HG03280 (cell line): Measurements from ENCODE around the gene CHKB.
"Not testable (repeated sequence)": the region's sequence is repeated elsewhere in the genome, so short reads cannot be mapped to it uniquely, and the experiment has no call there.

Experiments used
- ATAC-seq: cut with Tn5 transposase; IDR thresholded peaks from one replicate; pipeline ENCODE4 v1.9.1; 2021; ENCODE audit warnings: mild to moderate bottlenecking, moderate library complexity; ENCODE audit not compliant: unreplicated experiment

CHKB gene

GRCh38 chr22:50550395-50550794 is 32.3 kb downstream of the CHKB start:
- ATAC-seq, result no peak

GRCh38 chr22:50548921-50549790 is 33.5 kb downstream of the CHKB start:
- no peak for ATAC-seq

DNA sequence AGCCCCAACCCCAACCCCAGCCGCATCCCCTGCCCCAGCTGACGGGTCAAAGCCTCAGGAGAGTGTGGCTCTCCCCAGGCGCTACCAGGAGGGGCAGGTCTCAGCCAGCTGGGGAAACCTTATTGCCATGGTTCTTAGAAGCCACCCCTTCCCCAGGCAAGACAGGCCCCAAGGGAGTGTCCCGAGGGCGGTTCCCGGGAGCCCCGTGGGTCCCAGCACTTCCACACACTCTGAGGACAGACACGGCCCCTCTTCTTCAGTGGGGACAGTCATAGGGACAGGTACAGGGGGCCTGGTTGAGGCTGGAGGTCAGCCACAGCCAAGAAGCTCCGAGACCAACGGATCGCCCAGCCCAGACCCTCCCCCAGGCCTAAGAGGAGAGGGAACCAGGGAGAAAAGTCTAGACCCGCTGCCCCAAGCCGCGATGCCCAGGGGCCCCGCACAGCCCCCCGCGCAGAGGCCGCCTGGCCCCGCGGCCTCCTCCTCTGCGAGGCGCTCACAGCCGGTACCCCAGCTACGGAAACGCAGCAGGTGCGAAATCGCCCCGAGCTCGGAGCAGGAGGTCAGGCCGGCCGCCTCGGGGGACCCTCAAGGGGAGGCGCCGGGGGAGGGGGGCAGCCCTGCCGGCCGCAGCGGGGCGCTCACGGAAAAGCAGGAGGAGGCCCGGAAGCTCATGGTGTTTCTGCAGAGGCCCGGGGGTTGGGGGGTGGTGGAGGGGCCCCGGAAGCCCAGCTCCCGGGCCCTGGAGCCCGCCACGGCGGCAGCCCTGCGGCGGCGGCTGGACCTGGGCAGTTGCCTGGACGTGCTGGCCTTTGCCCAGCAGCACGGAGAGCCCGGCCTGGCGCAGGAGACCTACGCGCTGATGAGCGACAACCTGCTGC is 34.4 kb downstream of the CHKB start:
- ATAC-seq, result no peak

DNA sequence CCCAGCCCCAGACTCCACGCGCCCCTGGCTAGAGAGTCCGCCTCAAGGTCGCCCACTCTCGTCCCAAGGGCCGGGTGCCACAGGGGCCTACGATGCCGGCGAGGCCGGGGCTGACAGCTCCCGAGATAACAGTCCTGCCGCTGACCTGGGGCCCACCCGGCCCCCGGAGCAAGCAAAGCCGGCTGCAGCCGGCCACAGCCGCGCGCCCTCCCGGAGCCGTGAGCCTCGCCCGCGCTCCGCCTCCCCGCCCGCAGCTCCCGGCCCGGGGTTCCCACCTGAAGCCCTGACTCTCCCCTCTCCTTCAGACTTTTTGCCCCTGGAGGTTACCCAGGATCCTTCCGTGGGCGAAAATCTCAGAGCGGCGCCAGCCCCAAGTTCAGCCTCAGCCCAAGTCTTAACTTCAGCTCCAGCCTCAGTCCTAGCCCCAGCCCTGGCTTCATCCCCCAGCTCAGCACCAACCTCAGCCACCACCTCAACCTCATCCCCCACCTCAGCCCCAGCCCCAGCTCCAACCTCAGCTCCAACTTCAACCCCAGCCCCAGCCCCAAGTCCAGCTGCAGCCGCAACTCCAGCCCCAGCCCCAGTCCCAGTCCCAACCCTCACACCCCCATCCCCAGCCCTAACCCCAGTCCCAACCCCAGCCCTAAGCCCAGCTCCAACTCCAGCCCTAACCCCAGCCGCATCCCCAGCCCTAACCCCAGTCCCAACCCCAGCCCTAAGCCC is 35.2 kb downstream of the CHKB start:
- no peak for ATAC-seq

- no peak for ATAC-seq
Observed at GRCh38 chr22:50546326-50547262, 36.1 kb downstream of the CHKB start.

DNA sequence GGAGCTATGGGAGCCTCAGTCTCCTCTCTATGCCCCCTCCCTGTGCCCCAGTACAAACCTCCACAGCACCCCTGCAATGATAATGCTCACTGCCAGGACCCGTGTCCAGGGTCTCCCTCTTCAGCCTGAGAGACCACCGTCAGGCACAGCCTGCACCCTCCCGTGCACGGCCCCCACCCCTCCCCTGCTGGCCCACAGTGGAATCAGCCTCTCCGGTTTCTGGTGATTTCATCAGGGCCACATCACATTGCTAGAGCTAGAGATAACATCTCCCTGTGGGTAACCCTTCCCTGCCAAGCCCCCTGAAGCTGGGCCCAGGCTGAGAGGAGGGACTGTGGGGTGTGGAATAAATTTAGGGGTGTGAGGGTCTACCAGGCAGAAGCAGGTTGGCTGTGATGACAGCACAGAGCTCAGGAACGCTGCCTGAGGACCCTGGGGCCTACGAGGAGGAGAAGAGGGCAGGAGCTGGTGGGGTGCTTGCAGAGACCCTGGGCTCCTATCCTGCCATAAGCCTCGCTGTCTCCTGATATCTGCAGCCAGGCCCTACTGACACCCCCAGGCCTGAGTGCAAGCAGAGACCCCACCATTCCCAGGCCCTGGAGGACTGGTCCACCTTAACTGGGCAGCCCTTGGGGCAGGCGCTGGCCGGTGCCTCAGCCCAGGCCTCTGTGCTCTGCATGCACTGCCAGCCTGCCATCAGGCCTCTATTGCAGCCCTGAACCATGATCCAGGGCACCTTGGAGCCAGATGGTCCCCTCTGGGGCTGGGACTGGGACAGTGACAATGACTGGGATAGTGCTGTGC is 36.9 kb downstream of the CHKB start, which contains the start of gene KLHDC7B:
TSS of gene KLHDC7B (plus strand) at position 378 of the 804 bp plus-strand sequence. CDS start at position 723, 345 bp downstream.
- ATAC-seq, result no peak

GRCh38 chr22:50544746-50545253 is 37.8 kb downstream of the CHKB start:
- no peak for ATAC-seq

- ATAC-seq, result no peak
Observed at GRCh38 chr22:50544078-50544745, 38.4 kb downstream of the CHKB start.

GRCh38 chr22:50542416-50542927 is 40.2 kb downstream of the CHKB start:
- no peak for ATAC-seq

GRCh38 chr22:50541667-50542026 is 41.0 kb downstream of the CHKB start:
- not testable (repeated sequence) for ATAC-seq

DNA sequence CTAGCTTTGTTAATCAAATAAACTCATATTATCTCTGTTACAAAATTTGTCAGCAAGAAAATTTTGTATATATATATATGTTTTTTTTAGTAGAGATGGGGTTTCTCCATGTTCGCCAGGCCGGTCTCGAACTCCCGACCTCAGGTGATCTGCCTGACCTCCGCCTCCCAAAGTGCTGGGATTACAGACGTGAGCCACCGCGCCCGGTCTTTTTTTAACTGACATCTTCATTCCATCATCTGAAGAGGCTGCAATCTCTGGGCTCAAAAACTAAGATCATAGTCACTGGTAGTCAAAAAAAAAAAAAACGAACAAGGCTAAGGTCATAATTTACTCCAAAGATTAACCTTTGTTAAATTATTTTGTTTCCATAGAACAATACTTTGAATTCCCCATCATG is 42.3 kb downstream of the CHKB start:
- no peak for ATAC-seq

GRCh38 chr22:50537765-50538164 is 44.9 kb downstream of the CHKB start:
- ATAC-seq, result no peak

DNA sequence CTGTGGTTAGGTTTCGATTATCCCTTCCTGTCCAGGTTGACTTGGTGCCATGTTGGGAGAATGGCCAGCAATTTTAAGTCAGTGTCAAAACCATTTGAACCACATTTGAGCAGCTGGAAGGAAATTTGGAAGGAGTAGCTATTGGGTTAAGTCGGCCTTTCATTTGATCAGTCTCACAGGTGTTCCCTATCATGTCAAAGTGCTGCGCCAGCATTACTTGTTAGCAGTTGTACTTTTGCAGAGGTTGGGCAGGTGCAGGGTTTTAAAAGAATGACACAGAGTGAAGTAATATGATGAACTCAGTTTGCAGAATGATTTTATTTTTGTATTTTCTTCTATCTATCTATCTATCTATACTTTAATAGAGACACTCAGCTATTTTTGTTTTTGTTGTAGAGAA is 46.4 kb downstream of the CHKB start:
- ATAC-seq, result no peak

DNA sequence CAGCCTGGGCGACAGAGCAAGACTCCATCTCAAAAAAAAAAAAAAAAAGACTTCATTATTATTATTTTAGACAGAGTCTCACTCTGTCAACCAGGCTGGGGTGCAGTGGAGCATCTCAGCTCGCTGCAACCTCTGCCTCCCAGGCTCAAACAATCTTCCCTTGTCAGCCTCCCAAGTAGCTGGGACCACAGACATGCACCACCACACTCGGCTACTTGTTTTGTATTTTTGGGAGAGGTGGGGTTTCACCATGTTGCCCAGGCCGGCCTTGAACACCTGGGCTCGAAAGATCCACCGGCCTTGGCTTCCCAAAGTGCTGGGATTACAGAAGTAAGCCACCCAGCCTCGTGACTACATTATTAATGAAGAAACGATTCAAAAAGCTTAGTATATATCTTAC is 47.5 kb downstream of the CHKB start:
- ATAC-seq, result no peak

- ATAC-seq, result not testable (repeated sequence)
Observed at GRCh38 chr22:50533856-50534711, 48.6 kb downstream of the CHKB start.

DNA sequence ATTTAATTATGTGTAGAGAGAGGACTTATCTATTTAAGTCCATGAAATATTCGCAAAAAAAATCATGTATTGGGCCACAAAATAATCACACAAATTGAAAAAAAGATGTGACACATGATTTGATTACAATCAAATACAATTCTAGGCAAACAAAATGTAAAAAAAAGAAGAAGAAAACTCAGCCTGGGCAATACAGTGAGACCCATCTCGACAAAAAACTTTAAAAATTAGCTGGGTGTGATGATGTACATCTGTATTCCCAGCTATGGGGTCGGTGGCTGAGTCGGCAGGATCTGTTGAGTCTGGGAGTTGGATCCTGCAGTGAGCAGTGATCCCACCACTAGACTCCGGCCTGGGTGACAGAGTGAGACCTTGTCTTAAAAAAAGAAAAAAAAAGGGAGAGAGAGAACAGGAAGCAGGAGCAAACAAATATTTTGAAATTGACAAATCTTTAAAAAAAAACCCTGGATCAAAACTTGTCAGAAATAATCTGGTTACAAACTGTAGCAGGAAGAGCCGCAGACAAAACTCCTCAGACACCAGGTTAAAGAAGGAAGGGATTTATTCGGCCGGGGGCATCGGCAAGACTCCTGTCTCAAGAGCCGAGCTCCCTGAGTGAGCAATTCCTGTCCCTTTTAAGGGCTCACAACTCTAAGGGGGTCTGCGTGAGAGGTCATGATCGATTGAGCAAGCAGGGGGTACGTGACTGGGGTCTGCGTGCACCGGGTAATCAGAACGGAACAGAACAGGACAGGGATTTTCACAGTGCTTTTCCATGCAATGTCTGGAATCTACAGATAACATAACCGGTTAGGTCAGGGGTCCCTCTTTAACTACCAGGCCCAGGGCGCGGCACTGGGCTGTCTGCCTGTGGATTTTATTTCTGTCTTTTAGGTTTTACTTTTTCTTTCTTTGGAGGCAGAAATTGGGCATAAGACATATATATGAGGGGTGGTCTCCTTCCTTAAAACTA is 49.5 kb downstream of the CHKB start:
- ATAC-seq, result no peak
